GM19455 (cell line): Measurements from ENCODE around the gene FAM131C.
"Not testable (repeated sequence)": the region's sequence is repeated elsewhere in the genome, so short reads cannot be mapped to it uniquely, and the experiment has no call there.

Experiments used
- ATAC-seq: cut with Tn5 transposase; IDR thresholded peaks from one replicate; pipeline ENCODE4 v1.9.1; 2021; ENCODE audit not compliant: unreplicated experiment

Gene FAM131C

GRCh38 chr1:16041200-16041599 lies 32.3 kb downstream of the FAM131C start:
- ATAC-seq: no peak

GRCh38 chr1:16039871-16040270 lies 33.6 kb downstream of the FAM131C start:
- not testable (repeated sequence) for ATAC-seq

- no peak for ATAC-seq
Measured at GRCh38 chr1:16038620-16038912, 34.9 kb downstream of the FAM131C start.

- not testable (repeated sequence) for ATAC-seq
Measured at GRCh38 chr1:16036461-16036860, 37.0 kb downstream of the FAM131C start.

- ATAC-seq: not testable (repeated sequence)
Measured at GRCh38 chr1:16033103-16033632, 40.3 kb downstream of the FAM131C start.

GRCh38 chr1:16032388-16033102 lies 40.9 kb downstream of the FAM131C start:
- no peak for ATAC-seq

- no peak for ATAC-seq
Measured at GRCh38 chr1:16031551-16031950, 41.9 kb downstream of the FAM131C start.

- ATAC-seq: no peak
Measured at GRCh38 chr1:16029288-16029687, 44.2 kb downstream of the FAM131C start.

GRCh38 chr1:16029003-16029268 lies 44.5 kb downstream of the FAM131C start:
- ATAC-seq: not testable (repeated sequence)

GRCh38 chr1:16028237-16029002 lies 45.0 kb downstream of the FAM131C start:
- ATAC-seq: no peak

- no peak for ATAC-seq
Measured at GRCh38 chr1:16026723-16027484, 46.5 kb downstream of the FAM131C start.

- not testable (repeated sequence) for ATAC-seq
Measured at GRCh38 chr1:16026302-16026701, 47.1 kb downstream of the FAM131C start.

GRCh38 chr1:16023050-16023653 lies 50.3 kb downstream of the FAM131C start:
- no peak for ATAC-seq

- no peak for ATAC-seq
Measured at GRCh38 chr1:16022393-16022792, 51.1 kb downstream of the FAM131C start.

GRCh38 chr1:16021681-16022080 lies 51.8 kb downstream of the FAM131C start, which contains the start of gene CLCNKA:
Gene CLCNKA, plus strand, starts transcription at chr1:16022036. Its CDS starts 584 bp downstream, at chr1:16022620.
- ATAC-seq: no peak

GRCh38 chr1:16020878-16021277 lies 52.6 kb downstream of the FAM131C start:
- not testable (repeated sequence) for ATAC-seq

- no peak for ATAC-seq
Measured at GRCh38 chr1:16020325-16020724, 53.1 kb downstream of the FAM131C start.

GRCh38 chr1:16019644-16020277 lies 53.7 kb downstream of the FAM131C start:
- no peak for ATAC-seq

GRCh38 chr1:16018749-16019643 lies 54.5 kb downstream of the FAM131C start:
- ATAC-seq: no peak

GRCh38 chr1:16018308-16018707 lies 55.1 kb downstream of the FAM131C start:
- no peak for ATAC-seq
